Activated naive CD8-positive, alpha-beta T cell treated with anti-CD3 and anti-CD28 coated beads, Interleukin-2, amount 10 ng/mL, durations not matched to agents 7 days and 5 days (primary cell): ENCODE results near the gene PTPN3. TPM values are rescaled to one million over a fixed set of nuclear protein-coding genes. Genes with fewer than 3 reads are reported as not detected.

ENCODE experiments used
- ATAC-seq: fragments of 150-1000 bp; cut with Tn5 transposase; one replicate; pipeline ENCODE4 v1.10.0; 2021; ENCODE audit warnings: low read depth, moderate library complexity
- POLR2A ChIA-PET: fragments of 350-600 bp; sonication (Branson Sonifier 250); formaldehyde crosslinking; loops from one replicate; lab custom pipeline; 2021; ENCODE audit warnings: antibody characterized with exemption; lab: Charles Lee
- DNase-seq: peaks from one replicate; pipeline ENCODE4 v3.0.0; 2021
- H3K27ac Mint-ChIP-seq: one replicate; pipeline ENCODE4 v1.8.0; 2022; ENCODE audit warnings: mild to moderate bottlenecking, mixed read lengths
- H3K27me3 Mint-ChIP-seq: one replicate; pipeline ENCODE4 v1.8.0; 2022; ENCODE audit warnings: mild to moderate bottlenecking, moderate library complexity, mixed read lengths
- H3K36me3 Mint-ChIP-seq: one replicate; pipeline ENCODE4 v1.8.0; 2021; ENCODE audit warnings: mild to moderate bottlenecking, mixed read lengths
- H3K4me1 Mint-ChIP-seq: one replicate; pipeline ENCODE4 v1.8.0; 2021; ENCODE audit warnings: mixed read lengths
- H3K4me3 Mint-ChIP-seq: one replicate; pipeline ENCODE4 v1.8.0; 2022; ENCODE audit warnings: mild to moderate bottlenecking, moderate library complexity, mixed read lengths
- H3K9me3 Mint-ChIP-seq: one replicate; pipeline ENCODE4 v1.8.0; 2021; ENCODE audit warnings: mixed read lengths
- total RNA-seq, 2 experiments: library from RNA; stranded (reverse); gene quantifications; one replicate each; pipeline ENCODE4 v1.2.3, GENCODE V29; 2021

Gene PTPN3
- total RNA-seq, 2 experiments from 2014 or later, result not detected

GRCh38 chr9:109414125-109414785, 83.9 kb downstream of the PTPN3 start:
- POLR2A ChIA-PET, result no interaction called here
- DNase-seq (no peak), ATAC-seq (no peak)
- H3K9me3 Mint-ChIP-seq, result no peaks in the 10 kb centered on the region
- H3K4me3 Mint-ChIP-seq, result no peak overlapping the region
- no peak overlapping the region for H3K27ac Mint-ChIP-seq
- H3K36me3 Mint-ChIP-seq, result no peaks in the 10 kb centered on the region
- peaks cover 37% of the 10 kb centered on the region for H3K4me1 Mint-ChIP-seq
- H3K27me3 Mint-ChIP-seq, result peaks cover 8% of the 10 kb centered on the region

GRCh38 chr9:109411798-109412352, 86.2 kb downstream of the PTPN3 start:
- H3K4me1 Mint-ChIP-seq, result peaks cover 28% of the 10 kb centered on the region
- DNase-seq (no peak), ATAC-seq (peak; percentile 30)
- peak overlapping the region; percentile 67 for H3K27ac Mint-ChIP-seq
- no peak overlapping the region for H3K4me3 Mint-ChIP-seq
- POLR2A ChIA-PET, result no interaction called here
- H3K9me3 Mint-ChIP-seq, result no peaks in the 10 kb centered on the region
- H3K36me3 Mint-ChIP-seq, result no peaks in the 10 kb centered on the region
- H3K27me3 Mint-ChIP-seq, result peaks cover 7% of the 10 kb centered on the region

- peaks cover 7% of the 10 kb centered on the region for H3K27me3 Mint-ChIP-seq
- peak overlapping the region; percentile 30 for H3K27ac Mint-ChIP-seq
- ATAC-seq (peak; percentile 23), DNase-seq (no peak)
- no peaks in the 10 kb centered on the region for H3K9me3 Mint-ChIP-seq
- H3K4me3 Mint-ChIP-seq, result no peak overlapping the region
- no peaks in the 10 kb centered on the region for H3K36me3 Mint-ChIP-seq
- H3K4me1 Mint-ChIP-seq, result peaks cover 27% of the 10 kb centered on the region
- POLR2A ChIA-PET, result no interaction called here
These were observed 86.9 kb downstream of the PTPN3 start for GRCh38 chr9:109411069-109411761.

- Mint-ChIP-seq H3K27ac (no peak overlapping the region), H3K36me3 (no peaks in the 10 kb centered on the region), H3K4me1 (peaks cover 20% of the 10 kb centered on the region), H3K4me3 (no peak overlapping the region), H3K27me3 (peaks cover 2% of the 10 kb centered on the region), H3K9me3 (no peaks in the 10 kb centered on the region)
- DNase-seq (no peak), ATAC-seq (peak; percentile 27)
- POLR2A ChIA-PET, result no interaction called here
These were observed 88.2 kb downstream of the PTPN3 start for GRCh38 chr9:109409773-109410397.

GRCh38 chr9:109408759-109409462, 89.2 kb downstream of the PTPN3 start:
- no peak for DNase-seq
- POLR2A ChIA-PET, result no interaction called here
- Mint-ChIP-seq H3K4me3 (no peak overlapping the region), H3K4me1 (peaks cover 16% of the 10 kb centered on the region), H3K9me3 (no peaks in the 10 kb centered on the region), H3K27me3 (peaks cover 2% of the 10 kb centered on the region), H3K27ac (no peak overlapping the region), H3K36me3 (no peaks in the 10 kb centered on the region)
- no peak for ATAC-seq

GRCh38 chr9:109403766-109404320, 94.3 kb downstream of the PTPN3 start:
- H3K4me3 Mint-ChIP-seq, result no peak overlapping the region
- no peaks in the 10 kb centered on the region for H3K9me3 Mint-ChIP-seq
- no peaks in the 10 kb centered on the region for H3K4me1 Mint-ChIP-seq
- no peaks in the 10 kb centered on the region for H3K36me3 Mint-ChIP-seq
- POLR2A ChIA-PET, result no interaction called here
- H3K27ac Mint-ChIP-seq, result no peak overlapping the region
- H3K27me3 Mint-ChIP-seq, result peaks cover 11% of the 10 kb centered on the region
- DNase-seq, result no peak
- ATAC-seq, result no peak

- Mint-ChIP-seq H3K4me3 (no peak overlapping the region), H3K27me3 (peaks cover 11% of the 10 kb centered on the region), H3K27ac (no peak overlapping the region), H3K4me1 (no peaks in the 10 kb centered on the region), H3K9me3 (no peaks in the 10 kb centered on the region), H3K36me3 (no peaks in the 10 kb centered on the region)
- DNase-seq, result no peak
- POLR2A ChIA-PET, result no interaction called here
- no peak for ATAC-seq
These were observed 95.0 kb downstream of the PTPN3 start for GRCh38 chr9:109403116-109403515.

- ATAC-seq (no peak), DNase-seq (no peak)
- Mint-ChIP-seq H3K9me3 (no peaks in the 10 kb centered on the region), H3K4me3 (no peak overlapping the region), H3K4me1 (no peaks in the 10 kb centered on the region), H3K27me3 (peaks cover 11% of the 10 kb centered on the region), H3K27ac (no peak overlapping the region), H3K36me3 (no peaks in the 10 kb centered on the region)
- POLR2A ChIA-PET, result no interaction called here
These were observed 96.2 kb downstream of the PTPN3 start for GRCh38 chr9:109401990-109402318.

GRCh38 chr9:109401169-109401989, 96.7 kb downstream of the PTPN3 start:
- H3K4me1 Mint-ChIP-seq, result no peaks in the 10 kb centered on the region
- POLR2A ChIA-PET, result no interaction called here
- H3K27ac Mint-ChIP-seq, result no peak overlapping the region
- no peak overlapping the region for H3K4me3 Mint-ChIP-seq
- DNase-seq (peak; percentile 39), ATAC-seq (peak; percentile 50)
- H3K36me3 Mint-ChIP-seq, result no peaks in the 10 kb centered on the region
- H3K9me3 Mint-ChIP-seq, result no peaks in the 10 kb centered on the region
- peaks cover 11% of the 10 kb centered on the region for H3K27me3 Mint-ChIP-seq

GRCh38 chr9:109399258-109399767, 98.8 kb downstream of the PTPN3 start:
- ATAC-seq (no peak), DNase-seq (no peak)
- Mint-ChIP-seq H3K4me3 (no peak overlapping the region), H3K27me3 (peaks cover 14% of the 10 kb centered on the region), H3K27ac (no peak overlapping the region), H3K36me3 (no peaks in the 10 kb centered on the region), H3K9me3 (no peaks in the 10 kb centered on the region), H3K4me1 (no peaks in the 10 kb centered on the region)
- POLR2A ChIA-PET, result no interaction called here

GRCh38 chr9:109391176-109391575, 106.9 kb downstream of the PTPN3 start:
- no peaks in the 10 kb centered on the region for H3K9me3 Mint-ChIP-seq
- H3K4me1 Mint-ChIP-seq, result peaks cover 3% of the 10 kb centered on the region
- POLR2A ChIA-PET, result no interaction called here
- no peaks in the 10 kb centered on the region for H3K36me3 Mint-ChIP-seq
- DNase-seq, result no peak
- H3K27me3 Mint-ChIP-seq, result peaks cover 15% of the 10 kb centered on the region
- no peak overlapping the region for H3K27ac Mint-ChIP-seq
- no peak for ATAC-seq
- no peak overlapping the region for H3K4me3 Mint-ChIP-seq

- no peak overlapping the region for H3K27ac Mint-ChIP-seq
- no peaks in the 10 kb centered on the region for H3K36me3 Mint-ChIP-seq
- H3K27me3 Mint-ChIP-seq, result peaks cover 11% of the 10 kb centered on the region
- peaks cover 3% of the 10 kb centered on the region for H3K4me1 Mint-ChIP-seq
- H3K9me3 Mint-ChIP-seq, result no peaks in the 10 kb centered on the region
- POLR2A ChIA-PET, result no interaction called here
- no peak for ATAC-seq
- DNase-seq, result no peak
- no peak overlapping the region for H3K4me3 Mint-ChIP-seq
These were observed 110.3 kb downstream of the PTPN3 start for GRCh38 chr9:109387856-109388255.
